ENCODE results near the gene OTUD7B. TPM values are rescaled to one million over a fixed set of nuclear protein-coding genes. Genes with fewer than 3 reads are reported as not detected.

The OTUD7B gene
- total and polyA plus RNA-seq, 10 of the 15 experiments (the other 5 are each of a cell fraction or from before 2014, with no cell fraction given), result 1.7 to 24.9 (median 6.6) TPM

GRCh38 chr1:149899460-149900284, 110.9 kb downstream of the OTUD7B start, which contains the start of gene BOLA1 (continued):
- TF ChIP-seq ZBTB4 (CRISPR knock-in tag; IDR thresholded peaks at IDR 0.05) (no peak), ZNF207 (IDR thresholded peaks at IDR 0.05; ENCODE audit: borderline replicate concordance) (peak; percentile 86; the same call in 1 of the 2 replicates), E2F4 (IDR thresholded peaks at IDR 0.05; ENCODE audit: low read depth, low read length) (peak; percentile 39; the same call in 1 of the 2 replicates), TARDBP (IDR thresholded peaks at IDR 0.05; ENCODE audit: borderline replicate concordance) (peak; percentile 97), EZH2 (IDR thresholded peaks at IDR 0.05; ENCODE audit: borderline replicate concordance, control insufficient read depth, low read depth, low read length) (no peak), ZNF622 (IDR thresholded peaks at IDR 0.05) (no peak), JUND (IDR thresholded peaks at IDR 0.05; ENCODE audit: low read depth, low read length) (no peak), ZZZ3 (IDR thresholded peaks at IDR 0.05; ENCODE audit: control insufficient read depth, insufficient read length, low read depth) (no peak), CHD1 (IDR thresholded peaks at IDR 0.05; ENCODE audit: low read depth, low read length) (no peak), SUPT20H (IDR thresholded peaks at IDR 0.05; ENCODE audit: borderline replicate concordance, control insufficient read depth, low read depth, low read length) (no peak), CBX5 (IDR thresholded peaks at IDR 0.05; ENCODE audit: low read depth) (no peak), CTCF (IDR thresholded peaks at IDR 0.05 in 2 of 3, conservative IDR thresholded peaks at IDR 0.05 in 1 of 3; ENCODE audit: control insufficient read depth in 2 of 3, extremely low read depth in 1 of 3, insufficient read depth in 1 of 3, low read depth in 3 of 3, low read length in 3 of 3) (no peak), WRNIP1 (IDR thresholded peaks at IDR 0.05; ENCODE audit: borderline replicate concordance, low read depth, low read length) (no peak), EED (IDR thresholded peaks at IDR 0.05; ENCODE audit: low read depth) (no peak; the same call in 1 of the 2 replicates)
- TF ChIP-seq, protein P1, sequence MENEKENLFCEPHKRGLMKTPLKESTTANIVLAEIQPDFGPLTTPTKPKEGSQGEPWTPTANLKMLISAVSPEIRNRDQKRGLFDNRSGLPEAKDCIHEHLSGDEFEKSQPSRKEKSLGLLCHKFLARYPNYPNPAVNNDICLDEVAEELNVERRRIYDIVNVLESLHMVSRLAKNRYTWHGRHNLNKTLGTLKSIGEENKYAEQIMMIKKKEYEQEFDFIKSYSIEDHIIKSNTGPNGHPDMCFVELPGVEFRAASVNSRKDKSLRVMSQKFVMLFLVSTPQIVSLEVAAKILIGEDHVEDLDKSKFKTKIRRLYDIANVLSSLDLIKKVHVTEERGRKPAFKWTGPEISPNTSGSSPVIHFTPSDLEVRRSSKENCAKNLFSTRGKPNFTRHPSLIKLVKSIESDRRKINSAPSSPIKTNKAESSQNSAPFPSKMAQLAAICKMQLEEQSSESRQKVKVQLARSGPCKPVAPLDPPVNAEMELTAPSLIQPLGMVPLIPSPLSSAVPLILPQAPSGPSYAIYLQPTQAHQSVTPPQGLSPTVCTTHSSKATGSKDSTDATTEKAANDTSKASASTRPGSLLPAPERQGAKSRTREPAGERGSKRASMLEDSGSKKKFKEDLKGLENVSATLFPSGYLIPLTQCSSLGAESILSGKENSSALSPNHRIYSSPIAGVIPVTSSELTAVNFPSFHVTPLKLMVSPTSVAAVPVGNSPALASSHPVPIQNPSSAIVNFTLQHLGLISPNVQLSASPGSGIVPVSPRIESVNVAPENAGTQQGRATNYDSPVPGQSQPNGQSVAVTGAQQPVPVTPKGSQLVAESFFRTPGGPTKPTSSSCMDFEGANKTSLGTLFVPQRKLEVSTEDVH (IDR thresholded peaks at IDR 0.05; ENCODE audit: low read depth, partially characterized antibody), result peak; percentile 29
